ENCODE data around the gene COX7A2L. TPM values are rescaled to one million over a fixed set of nuclear protein-coding genes. Genes with fewer than 3 reads are reported as not detected.
"Not testable (repeated sequence)": the region's sequence is repeated elsewhere in the genome, so short reads cannot be mapped to it uniquely, and the experiment has no call there.

The COX7A2L gene
- total RNA-seq, 4 donors from 2014 or later = 108 to 152 (median 126) TPM

GRCh38 chr2:42390401-42390969, 29.5 kb upstream of the COX7A2L start:
- ATAC-seq (ENCODE audit: low FRiP score) = no peak
- no peak for TF ChIP-seq CTCF (IDR thresholded peaks at IDR 0.05)
- no peak for DNase-seq (ENCODE audit: low spot score)

- no peak for TF ChIP-seq CTCF (IDR thresholded peaks at IDR 0.05)
- DNase-seq (ENCODE audit: low spot score) = no peak
- ATAC-seq (ENCODE audit: low FRiP score) = no peak
Measured at GRCh38 chr2:42386682-42387081, 25.7 kb upstream of the COX7A2L start.

GRCh38 chr2:42385225-42385624, 24.2 kb upstream of the COX7A2L start:
- ATAC-seq (ENCODE audit: low FRiP score) (no peak), DNase-seq (ENCODE audit: low spot score) (no peak)
- no peak for TF ChIP-seq CTCF (IDR thresholded peaks at IDR 0.05)

GRCh38 chr2:42383855-42384530, 23.0 kb upstream of the COX7A2L start:
- no peak for TF ChIP-seq CTCF (IDR thresholded peaks at IDR 0.05)
- ATAC-seq (ENCODE audit: low FRiP score) (no peak), DNase-seq (ENCODE audit: low spot score) (no peak)

GRCh38 chr2:42382144-42382543, 21.1 kb upstream of the COX7A2L start:
- no peak for DNase-seq (ENCODE audit: low spot score)
- ATAC-seq (ENCODE audit: low FRiP score) = no peak
- no peak for TF ChIP-seq CTCF (IDR thresholded peaks at IDR 0.05)

GRCh38 chr2:42380026-42380425, 19.0 kb upstream of the COX7A2L start:
- ATAC-seq (ENCODE audit: low FRiP score); DNase-seq (ENCODE audit: low spot score): not testable (repeated sequence)

- TF ChIP-seq CTCF (IDR thresholded peaks at IDR 0.05) = no peak
- no peak for DNase-seq (ENCODE audit: low spot score)
- ATAC-seq (ENCODE audit: low FRiP score) = no peak
Measured at GRCh38 chr2:42378415-42378814, 17.4 kb upstream of the COX7A2L start.
